Pancreas (tissue), 10 donors: ENCODE results near the gene TMEM74B. TPM values are rescaled to one million over a fixed set of nuclear protein-coding genes. Genes with fewer than 3 reads are reported as not detected.
A peak's percentile ranks its signal among the peaks of the same experiment; 100 is the strongest.

Source experiments
- ATAC-seq, 4 donors: fragments of 200-7000 bp; cut with Tn5 transposase; one replicate each; pipeline versions ENCODE4 v1.8.0 to v1.9.1; 2020; ENCODE audit warnings: mild to moderate bottlenecking in 4 of 4, moderate library complexity in 4 of 4
- DNase-seq, 6 donors: peaks; one replicate each; pipeline ENCODE4 v3.0.0-alpha.2; 2020
- FAIRE-seq: peaks from 2 replicates; lab custom pipeline; 2012; peaks lifted over from hg19 to GRCh38; lab: Jason Lieb, UNC
- H3K27ac ChIP-seq, 4 donors: fragments of 200-600 bp; sonication (generic); 1 replicate in 3 of 4; 2 replicates in 1 of 4; pipeline versions ENCODE4 v1.5.0 to v1.8.0; 2020
- H3K27me3 ChIP-seq, 4 donors: fragments of 200-600 bp; one replicate each; pipeline ENCODE4 v1.8.0; 2021
- H3K36me3 ChIP-seq, 3 donors: fragments of 200-600 bp; sonication (generic) in 1 of 3; one replicate each; pipeline versions ENCODE4 v1.5.0 to v1.8.0; 2020 to 2021
- H3K4me1 ChIP-seq, 3 donors: fragments of 200-600 bp; one replicate each; pipeline ENCODE4 v1.8.0; 2021
- H3K4me3 ChIP-seq, 4 donors: fragments of 200-600 bp; sonication (generic) in 2 of 4; one replicate each; pipeline versions ENCODE4 v1.5.0 to v1.8.0; 2020 to 2021
- H3K9me3 ChIP-seq, 4 donors: fragments of 200-600 bp; one replicate each; pipeline ENCODE4 v1.8.0; 2021
- WGBS, 2 donors: extraction: QIAGEN DNeasy Blood & Tissue Kit; methylation state at CpG; one replicate each; pipeline ENCODE4 v1.1.7; 2013; 5-methylcytosine and 5-hydroxymethylcytosine counted together
- intact Hi-C, 3 donors: fragments of 100-400 bp; cut with DNase I; formaldehyde crosslinking; loops; one replicate each; pipeline versions ENCODE4 v1.11.1 to v1.14.2; 2022
- polyA plus RNA-seq, 2 donors: library from polyadenylated mRNA; stranded (reverse); fragments of 200-250 nt; gene quantifications; one replicate each; pipeline ENCODE4 v1.2.3, GENCODE V29; 2013
- total RNA-seq, 6 donors: library from RNA; stranded (reverse); fragmentation: NEBNext Ultra II Directional in 4 of 6; extraction: Animal tissue kit (Norgen Biotek cat#: 25700) in 4 of 6; gene quantifications; one replicate each; pipeline versions ENCODE4 v1.2.1 to v1.2.4, GENCODE V29; 2021 to 2023
- TF ChIP-seq, protein P1 (sequence below), 4 donors: fragments of 200-600 bp; sonication (generic) in 3 of 4; IDR thresholded peaks; one replicate each; pipeline versions ENCODE4 v1.5.0 to v1.8.0; 2021; ENCODE audit warnings: antibody characterized with exemption in 4 of 4
- donor health status: healthy with polysubstance abuse.
- donor health status: DM: no; HTN: no; CAD: no; lungs with moderate emphysema.
- donor health status: DM: no; HTN: no; CAD: no.
- donor health status: control.
- donor health status: control.
- donor health status: Bipolar disorder and iron deficiency.
- donor health status: DM: yes; HTN: yes; CAD: no.
- donor health status: DM: no; HTN: no; CAD: no.
- donor health status: DM: no; HTN: no; CAD: no.
- donor health status: DM: yes; HTN: yes; CAD: no.

The TMEM74B gene
- total and polyA plus RNA-seq, 8 donors = 0.22 to 15.3 (median 0.76) TPM

DNA sequence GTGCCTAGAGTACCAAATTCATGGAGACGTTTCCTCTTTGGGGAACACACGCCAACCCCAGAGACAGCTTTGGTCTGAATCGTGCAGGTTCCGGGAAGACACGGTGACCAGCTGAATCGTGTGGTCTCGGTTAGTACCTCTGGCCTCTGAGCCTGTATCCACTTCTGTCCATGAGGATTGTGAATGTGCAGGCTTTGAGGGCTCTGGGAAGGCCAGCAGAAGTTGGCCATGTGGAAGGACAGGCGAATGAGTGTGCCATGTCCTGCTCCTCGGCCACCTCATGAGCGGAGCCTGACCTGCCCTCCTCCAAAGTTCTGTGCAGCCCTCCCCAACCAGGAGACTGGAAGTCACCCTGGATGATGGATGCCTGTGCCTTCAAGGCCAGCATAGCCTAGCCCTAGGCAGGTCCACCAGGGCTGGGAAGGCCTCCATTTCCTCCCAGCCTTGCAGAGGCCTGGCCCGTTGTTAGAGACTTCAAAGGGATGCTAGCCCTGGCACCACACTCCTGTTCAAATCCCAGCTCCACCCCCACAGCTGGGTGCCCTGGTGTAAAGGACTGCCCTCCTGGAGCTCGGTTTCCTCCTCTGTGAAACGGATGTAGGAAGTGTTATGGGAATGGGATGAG, 1.7 kb upstream of the TMEM74B start:
- H3K4me1 ChIP-seq = no peaks in the 10 kb centered on the region
- DNase-seq (no peak), FAIRE-seq (no peak), ATAC-seq (no peak)
- intact Hi-C loops = no loop called here
- no peak overlapping the region for H3K27ac ChIP-seq
- no peaks in the 10 kb centered on the region for H3K9me3 ChIP-seq
- TF ChIP-seq, protein P1, sequence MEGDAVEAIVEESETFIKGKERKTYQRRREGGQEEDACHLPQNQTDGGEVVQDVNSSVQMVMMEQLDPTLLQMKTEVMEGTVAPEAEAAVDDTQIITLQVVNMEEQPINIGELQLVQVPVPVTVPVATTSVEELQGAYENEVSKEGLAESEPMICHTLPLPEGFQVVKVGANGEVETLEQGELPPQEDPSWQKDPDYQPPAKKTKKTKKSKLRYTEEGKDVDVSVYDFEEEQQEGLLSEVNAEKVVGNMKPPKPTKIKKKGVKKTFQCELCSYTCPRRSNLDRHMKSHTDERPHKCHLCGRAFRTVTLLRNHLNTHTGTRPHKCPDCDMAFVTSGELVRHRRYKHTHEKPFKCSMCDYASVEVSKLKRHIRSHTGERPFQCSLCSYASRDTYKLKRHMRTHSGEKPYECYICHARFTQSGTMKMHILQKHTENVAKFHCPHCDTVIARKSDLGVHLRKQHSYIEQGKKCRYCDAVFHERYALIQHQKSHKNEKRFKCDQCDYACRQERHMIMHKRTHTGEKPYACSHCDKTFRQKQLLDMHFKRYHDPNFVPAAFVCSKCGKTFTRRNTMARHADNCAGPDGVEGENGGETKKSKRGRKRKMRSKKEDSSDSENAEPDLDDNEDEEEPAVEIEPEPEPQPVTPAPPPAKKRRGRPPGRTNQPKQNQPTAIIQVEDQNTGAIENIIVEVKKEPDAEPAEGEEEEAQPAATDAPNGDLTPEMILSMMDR (IDR thresholded peaks at IDR 0.05) = no peak
- no peak overlapping the region for H3K4me3 ChIP-seq
- peaks cover 0 to 4% (median 0%) of the 10 kb centered on the region in 4 donors for H3K27me3 ChIP-seq
- H3K36me3 ChIP-seq = no peaks in the 10 kb centered on the region
- WGBS, 2 donors = 79 to 83% methylated on average over 13 of the region's 13 CpGs

DNA sequence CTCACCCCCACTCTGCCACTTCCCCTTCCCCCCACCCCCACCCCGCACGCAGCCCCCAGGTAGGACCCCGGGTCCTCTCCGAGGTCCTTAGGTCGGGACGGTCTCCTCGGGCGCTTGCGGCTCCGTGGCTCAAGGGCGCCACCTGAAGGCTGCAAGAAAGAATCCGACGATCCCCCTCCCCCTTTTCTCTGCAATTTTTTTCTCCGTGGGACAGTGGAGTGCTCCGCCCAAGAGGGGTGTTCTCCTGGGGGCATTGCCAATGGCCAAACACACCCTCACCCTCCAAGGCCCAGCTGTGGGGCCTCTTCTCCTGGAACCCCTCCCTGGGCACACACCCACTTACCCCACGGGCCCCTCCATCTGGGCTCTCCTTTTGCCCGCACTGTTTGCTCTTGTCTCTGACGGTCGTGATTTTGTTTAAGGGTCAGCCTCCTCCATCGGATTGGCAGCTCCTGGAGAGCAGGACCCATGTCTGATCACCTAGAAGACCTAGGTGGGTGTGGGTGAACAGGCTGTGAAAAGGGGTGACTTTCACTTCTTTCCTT, 1.1 kb upstream of the TMEM74B start:
- peak in 5 of 6 donors; percentile 23 to 81 (median 35) for DNase-seq
- Histone ChIP-seq H3K4me3 (peak overlapping the region in 3 of 4 donors; percentile 35 to 57 (median 39)), H3K27me3 (peaks cover 0 to 4% (median 0%) of the 10 kb centered on the region in 4 donors), H3K27ac (no peak overlapping the region), H3K36me3 (no peaks in the 10 kb centered on the region), H3K9me3 (no peaks in the 10 kb centered on the region), H3K4me1 (no peaks in the 10 kb centered on the region)
- intact Hi-C loops = no loop called here
- FAIRE-seq = no peak
- TF ChIP-seq, protein P1 (IDR thresholded peaks at IDR 0.05) = peak in 3 of 4 donors; percentile 26 to 32 (median 26)
- WGBS, 2 donors = 7 to 9% methylated on average over 18 to 20 of the region's 20 CpGs
- ATAC-seq = peak; percentile 72 to 88 (median 82)

DNA sequence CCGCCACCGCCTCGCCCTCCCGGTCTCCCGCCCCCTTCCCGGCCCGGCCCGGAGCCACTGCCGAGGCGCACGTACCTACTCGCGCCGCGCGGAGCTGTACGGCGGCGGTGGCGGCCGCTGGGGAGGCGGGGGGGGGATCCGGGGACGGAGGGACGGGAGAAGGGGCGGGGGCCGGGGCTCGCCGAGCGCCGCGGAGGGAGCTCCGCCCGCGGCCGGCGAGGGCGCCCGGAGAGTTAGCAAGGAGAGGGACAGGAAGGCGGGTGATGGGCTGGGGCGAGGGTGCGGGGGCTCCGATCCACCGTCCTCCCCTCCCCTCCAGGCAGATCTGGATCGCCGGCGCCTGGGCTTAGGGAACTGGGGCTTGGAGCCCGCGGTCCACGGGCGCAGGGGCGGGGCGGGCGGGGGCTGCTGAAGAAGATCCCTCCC, 548 bp upstream of the TMEM74B start:
- FAIRE-seq (no peak), DNase-seq (peak in 2 of 6 donors; percentile 64 to 72), ATAC-seq (peak; percentile 41 to 55 (median 48))
- Histone ChIP-seq H3K36me3 (no peaks in the 10 kb centered on the region), H3K27ac (no peak overlapping the region), H3K4me3 (peak overlapping the region; percentile 8 to 57 (median 37)), H3K9me3 (no peaks in the 10 kb centered on the region), H3K27me3 (peaks cover 0 to 4% (median 0%) of the 10 kb centered on the region in 4 donors), H3K4me1 (no peaks in the 10 kb centered on the region)
- TF ChIP-seq, protein P1 (IDR thresholded peaks at IDR 0.05) = no peak
- 0 to 1% methylated on average over 24 to 50 of the region's 54 CpGs for WGBS, 2 donors
- intact Hi-C loops = no loop called here

DNA sequence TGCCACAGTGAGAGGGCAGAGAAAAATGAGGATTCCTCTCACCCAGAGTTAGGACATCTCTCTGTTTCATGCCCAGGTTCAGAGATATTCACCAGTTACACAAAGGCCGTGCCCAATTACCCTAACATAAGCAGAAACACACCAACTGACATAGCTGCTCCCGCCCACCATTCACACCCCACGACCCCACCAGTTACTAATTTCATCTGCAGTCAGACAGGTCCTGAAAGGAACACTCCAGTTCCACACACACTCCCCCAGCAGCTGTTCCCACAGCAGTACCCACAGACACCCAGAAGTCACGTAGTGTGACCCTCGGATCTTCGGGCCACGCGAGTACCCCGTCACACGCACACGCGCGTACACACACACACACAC, 532 bp downstream of the TMEM74B start:
- FAIRE-seq (no peak), ATAC-seq (no peak), DNase-seq (no peak)
- Histone ChIP-seq H3K36me3 (no peaks in the 10 kb centered on the region), H3K4me1 (no peaks in the 10 kb centered on the region), H3K27ac (no peak overlapping the region), H3K9me3 (no peaks in the 10 kb centered on the region), H3K27me3 (peaks cover 0 to 4% (median 0%) of the 10 kb centered on the region in 4 donors), H3K4me3 (peak overlapping the region in 1 of 4 donors; percentile 57)
- intact Hi-C loops = no loop called here
- 16 to 25% methylated on average over 13 of the region's 13 CpGs for WGBS, 2 donors
- TF ChIP-seq, protein P1 (IDR thresholded peaks at IDR 0.05) = no peak

DNA sequence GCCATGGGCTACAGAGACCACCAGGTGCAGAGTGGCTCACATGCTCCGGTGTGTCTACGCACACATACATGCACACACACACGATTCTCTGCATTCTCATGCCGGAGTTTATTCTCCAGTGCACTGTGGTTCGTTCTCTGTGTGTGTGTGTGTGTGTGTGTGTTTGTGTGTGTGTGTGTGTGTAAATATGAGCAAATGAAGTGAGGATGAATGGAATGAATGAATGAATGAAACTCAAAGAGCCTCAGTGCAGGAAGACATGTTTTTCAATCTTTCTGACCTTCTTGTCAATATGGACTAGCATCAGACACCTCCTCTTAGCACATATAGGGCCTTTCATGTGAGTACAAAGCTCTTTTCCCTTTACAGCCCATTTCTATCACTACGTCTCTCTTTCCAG, 1.6 kb downstream of the TMEM74B start:
- Histone ChIP-seq H3K4me1 (no peaks in the 10 kb centered on the region), H3K9me3 (no peaks in the 10 kb centered on the region), H3K36me3 (no peaks in the 10 kb centered on the region), H3K27me3 (peaks cover 0 to 4% (median 0%) of the 10 kb centered on the region in 4 donors), H3K27ac (no peak overlapping the region), H3K4me3 (no peak overlapping the region)
- no peak for ATAC-seq
- no peak for FAIRE-seq
- DNase-seq = no peak
- 50 to 62% methylated on average over 6 of the region's 6 CpGs for WGBS, 2 donors
- TF ChIP-seq, protein P1 (IDR thresholded peaks at IDR 0.05) = no peak
- intact Hi-C loops = no loop called here
